Activated CD4-positive, alpha-beta T cell treated with anti-CD3 and anti-CD28 coated beads, Interleukin-2, amount 10 ng/mL, durations not matched to agents 7 days and 5 days (primary cell): ENCODE data around the gene MACO1. TPM values are rescaled to one million over a fixed set of nuclear protein-coding genes. Genes with fewer than 3 reads are reported as not detected.
"Not testable (repeated sequence)": the region's sequence is repeated elsewhere in the genome, so short reads cannot be mapped to it uniquely, and the experiment has no call there.

Experiments used
- CTCF ChIA-PET: fragments of 350-600 bp; sonication (Branson Sonifier 250); formaldehyde crosslinking; loops from one replicate; lab custom pipeline; 2021; ENCODE audit warnings: antibody characterized with exemption; lab: Charles Lee
- POLR2A ChIA-PET: fragments of 350-600 bp; sonication (Branson Sonifier 250); formaldehyde crosslinking; loops from one replicate; lab custom pipeline; 2021; ENCODE audit warnings: antibody characterized with exemption; lab: Charles Lee
- DNase-seq: peaks from one replicate; pipeline ENCODE4 v3.0.0-alpha.2; 2020
- H3K27ac Mint-ChIP-seq: one replicate; pipeline ENCODE4 v1.8.0; 2021; ENCODE audit warnings: mild to moderate bottlenecking, moderate library complexity, mixed read lengths
- H3K27me3 Mint-ChIP-seq: one replicate; pipeline ENCODE4 v1.8.0; 2021; ENCODE audit warnings: mixed read lengths
- H3K36me3 Mint-ChIP-seq: one replicate; pipeline ENCODE4 v1.8.0; 2021; ENCODE audit warnings: low read depth, mixed read lengths
- H3K4me1 Mint-ChIP-seq: one replicate; pipeline ENCODE4 v1.8.0; 2021; ENCODE audit warnings: mixed read lengths
- H3K4me3 Mint-ChIP-seq: one replicate; pipeline ENCODE4 v1.8.0; 2021; ENCODE audit warnings: mild to moderate bottlenecking, moderate library complexity, mixed read lengths
- H3K9me3 Mint-ChIP-seq: one replicate; pipeline ENCODE4 v1.8.0; 2021; ENCODE audit warnings: mixed read lengths
- total RNA-seq, 2 experiments: library from RNA; stranded (reverse); gene quantifications; one replicate each; pipeline ENCODE4 v1.2.3, GENCODE V29; 2021

The MACO1 gene
- total RNA-seq, 2 experiments from 2014 or later: 18.8 to 24.9 TPM

DNA sequence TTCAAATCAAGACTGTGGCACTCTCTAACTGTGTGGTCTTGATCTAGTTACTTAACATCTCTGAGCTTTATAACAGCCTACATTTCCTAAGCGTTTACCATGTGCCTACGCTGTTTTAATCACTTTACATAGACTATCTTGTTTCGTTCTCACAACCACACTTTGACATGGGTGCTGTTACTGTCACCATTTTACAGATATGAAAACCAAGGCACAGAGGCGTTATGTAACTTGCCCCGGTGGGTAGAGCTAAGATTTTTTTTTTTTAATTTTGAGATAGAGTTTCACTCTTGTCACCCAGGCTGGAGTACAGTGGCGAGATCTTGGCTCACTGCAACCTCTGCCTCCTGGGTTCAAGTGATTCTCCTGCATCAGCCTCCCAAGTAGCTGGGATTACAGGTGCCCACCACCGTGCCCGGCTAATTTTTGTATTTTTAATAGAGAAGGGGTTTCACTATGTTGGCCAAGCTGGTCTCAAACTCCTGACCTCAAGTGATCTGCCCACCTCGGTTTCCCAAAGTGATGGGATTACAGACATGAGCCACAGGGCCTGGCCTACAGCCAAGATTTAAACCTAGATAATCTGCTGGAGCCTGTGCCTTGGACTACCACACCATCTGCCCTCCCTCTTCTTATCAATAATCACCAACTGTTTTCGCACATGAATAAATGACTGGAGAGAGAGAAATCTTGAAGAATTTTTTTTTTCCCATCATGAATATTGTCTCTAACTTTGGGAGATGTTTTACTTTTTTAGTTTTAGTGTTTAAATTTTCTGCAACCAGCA, 20.9 kb upstream of the MACO1 start:
- CTCF ChIA-PET, H3K4me3 Mint-ChIP-seq, H3K9me3 Mint-ChIP-seq, DNase-seq, H3K36me3 Mint-ChIP-seq, POLR2A ChIA-PET, H3K27ac Mint-ChIP-seq, H3K4me1 Mint-ChIP-seq, H3K27me3 Mint-ChIP-seq: not testable (repeated sequence)

DNA sequence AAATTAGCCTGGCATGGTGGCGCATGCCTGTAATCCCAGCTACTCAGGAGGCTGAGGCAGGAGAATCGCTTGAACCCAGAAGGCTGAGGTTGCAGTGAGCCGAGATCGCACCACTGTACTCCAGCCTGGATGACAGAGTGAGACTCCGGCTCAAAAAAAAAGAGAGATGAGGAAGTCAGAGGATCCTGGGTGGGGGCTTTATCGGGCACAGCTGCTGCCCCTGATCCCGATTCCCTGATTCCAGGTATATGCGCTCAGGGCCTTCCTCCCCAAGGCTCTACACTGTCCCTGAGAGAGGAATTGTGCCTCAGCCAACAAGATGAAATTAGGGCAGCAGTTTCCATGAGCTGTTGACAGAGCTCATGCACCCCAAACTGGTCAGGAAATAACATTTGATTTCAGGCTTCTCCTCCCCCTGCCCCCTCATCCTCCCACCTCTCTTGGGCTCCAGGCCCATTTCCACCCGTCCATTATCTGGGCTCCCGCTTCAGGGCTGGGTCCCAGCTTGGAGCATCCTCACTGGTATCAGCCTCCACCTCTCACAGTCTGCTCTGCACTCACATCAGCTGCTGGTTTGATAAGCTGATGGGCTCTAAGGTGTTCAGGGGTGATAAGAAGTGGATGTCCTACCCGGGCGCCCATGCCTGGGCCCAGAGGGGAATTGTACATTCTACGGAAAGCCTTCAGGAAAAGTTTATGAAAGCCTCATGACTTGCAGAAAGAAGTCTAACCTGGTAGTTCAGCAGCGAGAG, 17.6 kb upstream of the MACO1 start:
- DNase-seq, H3K27me3 Mint-ChIP-seq, H3K4me1 Mint-ChIP-seq, H3K9me3 Mint-ChIP-seq, POLR2A ChIA-PET, H3K36me3 Mint-ChIP-seq, H3K27ac Mint-ChIP-seq, H3K4me3 Mint-ChIP-seq: not testable (repeated sequence)
- CTCF ChIA-PET: interaction anchor here (0.6 kb wide), 1 partner anchor 348 kb away, joined by 5 read pairs; no protein-coding TSS in a partner anchor

DNA sequence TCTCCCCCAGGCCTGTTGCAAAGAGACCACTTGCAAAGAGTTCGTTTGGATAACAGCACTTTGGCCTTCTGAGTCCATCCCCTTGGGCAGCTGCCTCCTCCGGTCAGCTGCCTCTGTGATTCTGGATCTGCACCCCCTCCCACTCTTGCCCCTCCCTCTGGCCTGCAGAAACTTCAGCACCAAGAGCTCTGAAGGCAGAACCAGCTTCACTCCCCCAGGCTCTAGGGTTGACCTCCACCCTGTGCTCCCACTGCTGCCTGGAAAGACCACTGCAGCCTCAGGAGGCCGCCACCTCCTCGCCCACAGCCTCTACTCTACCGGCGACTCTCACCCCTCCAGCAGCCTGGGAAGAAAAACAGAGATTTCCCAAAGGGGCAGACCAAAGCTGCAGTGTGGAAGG, 16.5 kb upstream of the MACO1 start:
- POLR2A ChIA-PET, CTCF ChIA-PET, H3K4me1 Mint-ChIP-seq, H3K27ac Mint-ChIP-seq, DNase-seq, H3K4me3 Mint-ChIP-seq, H3K36me3 Mint-ChIP-seq, H3K27me3 Mint-ChIP-seq, H3K9me3 Mint-ChIP-seq: not testable (repeated sequence)

DNA sequence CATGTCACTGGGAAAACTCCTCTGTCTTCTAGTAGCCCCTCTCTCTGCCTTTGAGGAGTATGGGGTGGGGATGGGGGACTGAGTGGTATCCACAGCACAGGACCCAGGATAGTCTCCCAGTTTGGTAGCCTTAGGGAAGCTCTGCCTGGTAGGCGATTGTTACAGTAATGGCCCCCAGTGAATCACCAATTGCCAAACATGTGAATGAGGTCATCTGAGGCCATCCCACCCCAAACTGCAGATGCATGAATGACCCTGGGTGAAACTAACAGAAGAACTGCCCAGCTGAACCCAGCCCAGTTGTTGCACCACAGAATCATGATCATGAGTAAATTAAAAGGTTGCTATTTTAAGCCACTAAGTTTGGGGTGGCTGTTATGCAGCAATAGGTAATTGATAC, 16.1 kb upstream of the MACO1 start:
- H3K36me3 Mint-ChIP-seq, H3K4me3 Mint-ChIP-seq, DNase-seq, H3K27me3 Mint-ChIP-seq, H3K4me1 Mint-ChIP-seq, CTCF ChIA-PET, POLR2A ChIA-PET, H3K9me3 Mint-ChIP-seq, H3K27ac Mint-ChIP-seq: not testable (repeated sequence)

DNA sequence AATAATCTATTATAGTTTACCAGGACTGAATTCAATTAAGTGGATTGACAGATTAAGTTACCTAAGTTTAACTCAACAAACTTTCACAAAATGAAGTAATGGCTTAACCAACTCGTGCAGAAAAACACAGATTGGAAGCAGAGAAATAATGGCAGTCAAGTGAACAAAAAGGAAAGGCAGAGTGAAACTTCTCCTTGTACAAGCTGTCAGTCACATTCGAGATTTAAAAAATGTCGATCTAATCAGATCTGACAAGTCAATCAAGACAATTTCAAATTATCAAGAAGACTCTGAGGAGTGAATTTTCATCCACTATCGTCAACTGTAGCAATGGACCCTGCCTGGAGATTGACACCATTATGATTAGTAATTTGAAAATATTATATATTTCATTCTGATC, 13.4 kb upstream of the MACO1 start:
- DNase-seq, H3K27ac Mint-ChIP-seq, H3K36me3 Mint-ChIP-seq, CTCF ChIA-PET, H3K9me3 Mint-ChIP-seq, H3K27me3 Mint-ChIP-seq, POLR2A ChIA-PET, H3K4me3 Mint-ChIP-seq, H3K4me1 Mint-ChIP-seq: not testable (repeated sequence)

DNA sequence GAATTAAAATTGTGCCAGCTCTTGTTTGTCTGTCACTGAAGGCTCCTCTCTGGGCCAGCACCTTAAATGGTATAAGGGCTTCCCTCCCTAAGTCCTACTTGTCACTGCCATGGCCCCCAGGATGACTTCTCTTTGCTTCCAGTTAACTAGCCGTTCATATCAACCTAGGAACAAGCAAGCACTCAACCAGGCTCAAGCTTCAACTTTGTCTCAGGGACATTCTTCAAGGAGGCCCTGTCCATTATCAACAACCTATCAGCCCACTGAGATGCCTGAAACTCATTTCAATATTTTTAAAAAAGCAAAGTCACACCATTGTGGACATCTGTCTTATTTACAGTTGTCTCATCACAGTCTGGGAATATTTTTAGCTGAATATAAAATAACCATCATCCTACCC, 11.4 kb upstream of the MACO1 start:
- H3K9me3 Mint-ChIP-seq, H3K36me3 Mint-ChIP-seq, POLR2A ChIA-PET, H3K27ac Mint-ChIP-seq, CTCF ChIA-PET, H3K4me3 Mint-ChIP-seq, DNase-seq, H3K4me1 Mint-ChIP-seq: not testable (repeated sequence)
- H3K27me3 Mint-ChIP-seq: peaks cover 15% of the 10 kb centered on the region

DNA sequence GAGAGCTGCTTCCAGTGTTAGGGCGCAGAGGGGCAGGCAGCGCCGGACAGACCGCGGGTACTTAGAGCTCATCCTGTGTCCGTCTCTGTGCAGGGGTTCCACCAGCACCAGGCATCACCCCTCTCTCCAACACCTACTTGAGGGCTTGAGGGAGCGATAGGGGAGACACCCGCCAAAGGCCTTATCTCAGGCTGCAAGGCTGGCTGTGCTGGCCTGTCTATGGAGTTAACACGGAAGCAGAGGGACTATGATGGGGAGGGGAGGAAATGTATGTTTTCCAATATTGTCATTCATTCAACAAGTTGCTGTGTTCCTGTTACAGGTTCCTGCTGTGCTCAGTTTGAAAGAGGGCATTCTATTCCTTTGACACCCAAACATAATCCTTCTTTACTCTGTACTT, 10.0 kb upstream of the MACO1 start, which contains the start of gene RHCE:
Gene RHCE (minus strand): TSS at position 111 of the 400 bp plus-strand sequence. CDS start 39 bp downstream, at position 72.
- H3K4me1 Mint-ChIP-seq, H3K27ac Mint-ChIP-seq, H3K9me3 Mint-ChIP-seq, POLR2A ChIA-PET, H3K36me3 Mint-ChIP-seq, H3K4me3 Mint-ChIP-seq, DNase-seq, CTCF ChIA-PET: not testable (repeated sequence)
- H3K27me3 Mint-ChIP-seq: peaks cover 15% of the 10 kb centered on the region

DNA sequence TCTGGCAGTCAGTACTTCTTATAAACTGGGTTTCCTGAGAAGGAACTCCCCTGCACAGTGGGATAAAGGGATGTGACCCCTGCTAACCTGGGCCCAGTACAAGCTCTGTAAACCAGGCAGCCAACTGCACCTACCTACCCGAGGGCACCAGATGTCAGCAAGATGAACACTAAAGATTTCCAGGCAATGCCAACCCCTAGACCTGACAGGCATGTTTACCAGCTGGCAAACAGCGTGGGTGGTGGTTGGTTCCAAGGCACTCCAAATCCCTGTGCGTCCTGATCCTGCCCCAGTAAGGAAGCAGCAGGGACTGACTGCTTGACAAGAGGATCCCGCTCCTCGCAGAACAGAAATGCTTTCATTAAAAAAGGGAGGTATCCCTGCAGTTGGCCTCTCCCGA, 7.5 kb upstream of the MACO1 start:
- H3K4me3 Mint-ChIP-seq, H3K9me3 Mint-ChIP-seq, H3K36me3 Mint-ChIP-seq, H3K27ac Mint-ChIP-seq, H3K4me1 Mint-ChIP-seq, POLR2A ChIA-PET, CTCF ChIA-PET, DNase-seq: not testable (repeated sequence)
- H3K27me3 Mint-ChIP-seq: peaks cover 13% of the 10 kb centered on the region

DNA sequence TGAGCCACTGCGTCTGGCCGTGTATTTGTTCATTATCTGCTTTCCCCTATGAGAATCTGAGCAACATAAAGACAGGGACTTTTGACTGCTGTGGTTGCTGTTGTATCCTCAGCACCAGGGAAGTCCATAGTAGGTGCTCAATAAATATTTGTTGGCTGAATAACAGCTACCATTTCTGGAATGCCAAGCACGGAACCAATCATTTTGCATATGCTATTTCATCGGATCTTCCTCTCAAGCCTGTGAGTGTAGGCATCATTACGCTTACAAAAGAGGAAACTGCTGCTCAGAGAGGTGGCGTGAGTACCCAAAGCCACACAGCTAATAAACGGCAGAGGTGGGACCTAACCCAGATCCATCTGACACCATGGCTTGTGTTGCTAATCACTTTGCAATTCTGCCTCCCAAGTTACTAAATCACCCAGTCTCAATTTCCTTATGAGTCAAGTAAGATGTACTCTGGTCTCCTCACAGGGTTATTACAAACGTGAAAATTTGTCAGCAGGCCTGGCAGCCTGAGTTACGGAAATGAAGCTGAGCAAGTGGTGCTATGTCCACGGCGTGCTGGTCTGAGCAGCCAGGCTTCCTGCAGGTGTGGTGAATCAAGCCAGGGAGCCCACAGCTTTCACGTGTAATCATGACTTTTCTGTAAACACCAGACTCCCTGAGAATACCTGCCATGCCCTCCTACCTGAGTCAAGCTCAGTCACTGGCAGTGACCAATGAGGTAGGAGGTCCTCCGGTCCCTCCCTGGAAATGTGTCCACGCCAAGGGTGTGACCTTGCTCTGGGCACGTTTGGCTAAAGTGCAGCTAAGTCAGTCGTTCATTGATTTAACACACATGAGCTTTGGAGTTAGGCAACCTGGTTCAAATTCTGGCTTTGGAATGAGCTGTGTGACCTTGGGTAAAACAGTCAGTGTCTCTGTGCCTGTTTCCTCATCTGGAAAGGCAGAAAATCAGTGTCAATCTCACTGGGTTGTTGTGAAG, 5.3 kb upstream of the MACO1 start:
- Mint-ChIP-seq H3K36me3 (no peaks in the 10 kb centered on the region), H3K27ac (no peak overlapping the region), H3K4me1 (peaks cover 13% of the 10 kb centered on the region), H3K27me3 (peaks cover 13% of the 10 kb centered on the region), H3K4me3 (no peak overlapping the region), H3K9me3 (no peaks in the 10 kb centered on the region)
- no peak for DNase-seq
- ChIA-PET POLR2A (no interaction called here), CTCF (interaction anchor here (0.9 kb wide), 1 partner anchor 95 kb away, joined by 3 read pairs; no protein-coding TSS in a partner anchor)

DNA sequence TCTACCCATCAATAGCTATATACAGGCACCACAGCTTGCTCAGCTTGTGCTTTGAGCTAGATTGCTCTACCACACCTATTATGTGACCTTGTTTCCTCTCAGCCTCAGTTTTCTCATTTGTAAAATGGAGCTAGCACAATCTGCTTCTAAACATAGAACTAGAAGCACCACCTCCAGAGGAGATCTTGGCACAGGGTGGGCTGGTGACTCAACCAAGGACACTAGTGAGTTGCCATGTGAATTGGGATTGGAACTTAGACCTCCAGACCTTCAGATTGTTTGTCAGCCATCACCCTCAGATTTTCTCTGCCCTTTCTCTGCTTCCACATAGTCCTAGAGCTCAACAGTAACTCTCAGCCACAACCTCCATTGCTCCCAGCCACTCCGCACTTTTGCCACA, 3.0 kb upstream of the MACO1 start:
- CTCF ChIA-PET: interaction anchor here (1.2 to 1.6 kb wide), 3 partner anchors 10 to 137 kb away, joined by 3 to 5 read pairs (median 4); no protein-coding TSS in a partner anchor
- POLR2A ChIA-PET: interaction anchor here (0.6 kb wide), 1 partner anchor 182 kb away, joined by 3 read pairs; no protein-coding TSS in a partner anchor
- Mint-ChIP-seq H3K27me3 (peaks cover 6% of the 10 kb centered on the region), H3K36me3 (peaks cover 4% of the 10 kb centered on the region), H3K9me3 (no peaks in the 10 kb centered on the region), H3K4me1 (peaks cover 22% of the 10 kb centered on the region), H3K4me3 (no peak overlapping the region), H3K27ac (no peak overlapping the region)
- DNase-seq: no peak

DNA sequence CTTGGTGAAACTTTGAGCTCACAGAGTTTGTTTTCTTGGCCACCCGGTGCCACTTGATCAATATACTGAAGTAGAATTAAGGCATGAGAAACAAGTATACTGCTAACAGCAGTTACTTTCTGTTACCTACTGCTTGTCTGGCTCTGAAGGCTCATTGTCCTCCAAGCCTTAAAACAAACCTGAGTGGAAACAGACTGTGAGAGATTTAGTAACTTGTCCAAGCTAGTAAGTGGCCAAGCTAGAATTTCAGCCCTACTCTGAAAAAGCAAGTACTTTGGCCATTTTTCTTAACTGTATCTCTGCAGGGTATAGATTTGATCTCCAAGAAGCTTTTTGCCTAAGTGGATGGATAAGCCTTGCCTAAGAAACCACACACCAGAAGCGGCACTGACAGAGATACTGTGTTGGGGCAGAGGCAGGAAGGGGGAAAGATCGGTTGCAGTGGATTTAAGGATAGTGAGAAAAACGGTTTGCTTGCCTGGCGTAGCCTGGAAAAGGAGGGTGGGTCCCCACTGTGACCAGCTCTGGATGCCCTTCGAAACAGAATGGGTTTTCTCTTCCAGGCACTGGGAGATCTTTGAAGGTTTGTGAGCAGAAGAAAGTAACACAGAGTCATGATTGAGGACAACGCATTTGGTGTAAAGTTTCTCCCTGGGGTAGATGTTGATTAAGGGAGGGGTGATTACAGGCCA, 2.1 kb upstream of the MACO1 start:
- ChIA-PET CTCF (interaction anchor here (0.9 to 1.6 kb wide), 3 partner anchors 9 to 137 kb away, joined by 3 to 5 read pairs (median 3); no protein-coding TSS in a partner anchor), POLR2A (interaction anchor here (0.6 kb wide), 1 partner anchor 181 kb away, joined by 3 read pairs; no protein-coding TSS in a partner anchor)
- H3K9me3 Mint-ChIP-seq: no peaks in the 10 kb centered on the region
- no peak overlapping the region for H3K27ac Mint-ChIP-seq
- H3K27me3 Mint-ChIP-seq: no peaks in the 10 kb centered on the region
- H3K36me3 Mint-ChIP-seq: peaks cover 4% of the 10 kb centered on the region
- H3K4me3 Mint-ChIP-seq: peak overlapping the region; percentile 40
- DNase-seq: no peak
- H3K4me1 Mint-ChIP-seq: peaks cover 31% of the 10 kb centered on the region
